ENCODE results near the gene UPB1.

DNA sequence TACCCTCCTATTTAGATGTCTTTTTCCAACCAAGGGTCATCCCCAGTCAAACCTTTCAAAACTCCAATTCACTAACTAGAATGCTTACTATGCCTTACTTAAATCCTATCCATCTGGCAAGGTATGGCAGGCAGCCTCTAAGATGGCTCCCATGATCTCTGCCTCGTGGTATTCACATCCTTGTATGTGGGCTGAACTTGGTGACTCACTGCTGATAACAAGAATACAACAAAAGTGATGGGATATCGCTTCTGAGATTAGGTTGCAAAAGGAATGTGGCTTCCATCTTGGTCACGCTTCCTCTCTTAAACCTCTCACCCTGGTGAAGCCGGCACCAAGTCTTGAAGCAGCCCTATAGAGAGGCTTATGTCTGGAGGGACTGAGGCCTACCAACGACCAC lies 29.6 kb upstream of the UPB1 start:
- TF ChIP-seq EZH2phosphoT487 (IDR thresholded peaks at IDR 0.05; ENCODE audit: low read length): no peak
- TF ChIP-seq, protein P1, sequence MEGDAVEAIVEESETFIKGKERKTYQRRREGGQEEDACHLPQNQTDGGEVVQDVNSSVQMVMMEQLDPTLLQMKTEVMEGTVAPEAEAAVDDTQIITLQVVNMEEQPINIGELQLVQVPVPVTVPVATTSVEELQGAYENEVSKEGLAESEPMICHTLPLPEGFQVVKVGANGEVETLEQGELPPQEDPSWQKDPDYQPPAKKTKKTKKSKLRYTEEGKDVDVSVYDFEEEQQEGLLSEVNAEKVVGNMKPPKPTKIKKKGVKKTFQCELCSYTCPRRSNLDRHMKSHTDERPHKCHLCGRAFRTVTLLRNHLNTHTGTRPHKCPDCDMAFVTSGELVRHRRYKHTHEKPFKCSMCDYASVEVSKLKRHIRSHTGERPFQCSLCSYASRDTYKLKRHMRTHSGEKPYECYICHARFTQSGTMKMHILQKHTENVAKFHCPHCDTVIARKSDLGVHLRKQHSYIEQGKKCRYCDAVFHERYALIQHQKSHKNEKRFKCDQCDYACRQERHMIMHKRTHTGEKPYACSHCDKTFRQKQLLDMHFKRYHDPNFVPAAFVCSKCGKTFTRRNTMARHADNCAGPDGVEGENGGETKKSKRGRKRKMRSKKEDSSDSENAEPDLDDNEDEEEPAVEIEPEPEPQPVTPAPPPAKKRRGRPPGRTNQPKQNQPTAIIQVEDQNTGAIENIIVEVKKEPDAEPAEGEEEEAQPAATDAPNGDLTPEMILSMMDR (IDR thresholded peaks at IDR 0.05; ENCODE audit: low read length): no peak
